ENCODE measurements around the gene P2RX5.

GRCh38 chr17:3699951-3700350 is 4.0 kb upstream of the P2RX5 start:
- TF ChIP-seq CTCF (IDR thresholded peaks at IDR 0.05) (no peak), POLR2A (IDR thresholded peaks at IDR 0.05) (no peak)

Measured in heart left ventricle (tissue), 13 donors.